GM06990 (cell line): Measurements from ENCODE around the gene PHC2.

ENCODE experiments used
- DNase-seq: peaks from one replicate; pipeline ENCODE4 v3.0.0-alpha.2; 2011; ENCODE audit not compliant: insufficient read length; ENCODE audit errors: extremely low read depth
- H3K27me3 ChIP-seq: replicated peaks from 2 replicates; pipeline ENCODE4 v1.6.0; 2011; ENCODE audit warnings: low read length; ENCODE audit not compliant: control insufficient read depth, insufficient read depth
- H3K36me3 ChIP-seq: 2 replicates; pipeline ENCODE4 v1.5.1; 2011; ENCODE audit warnings: low read length; ENCODE audit not compliant: control insufficient read depth, insufficient read depth
- H3K4me3 ChIP-seq: replicated peaks from 2 replicates; pipeline ENCODE4 v1.5.1; 2011; ENCODE audit warnings: low read depth, mild to moderate bottlenecking, control low read depth, low read length
- TF ChIP-seq, protein P1 (sequence below): IDR thresholded peaks from 2 replicates; pipeline ENCODE4 v1.5.1; 2011; ENCODE audit warnings: low read length, control low read depth, mild to moderate bottlenecking, inconsistent platforms; ENCODE audit not compliant: insufficient read depth, poor library complexity, severe bottlenecking

PHC2 gene

DNA sequence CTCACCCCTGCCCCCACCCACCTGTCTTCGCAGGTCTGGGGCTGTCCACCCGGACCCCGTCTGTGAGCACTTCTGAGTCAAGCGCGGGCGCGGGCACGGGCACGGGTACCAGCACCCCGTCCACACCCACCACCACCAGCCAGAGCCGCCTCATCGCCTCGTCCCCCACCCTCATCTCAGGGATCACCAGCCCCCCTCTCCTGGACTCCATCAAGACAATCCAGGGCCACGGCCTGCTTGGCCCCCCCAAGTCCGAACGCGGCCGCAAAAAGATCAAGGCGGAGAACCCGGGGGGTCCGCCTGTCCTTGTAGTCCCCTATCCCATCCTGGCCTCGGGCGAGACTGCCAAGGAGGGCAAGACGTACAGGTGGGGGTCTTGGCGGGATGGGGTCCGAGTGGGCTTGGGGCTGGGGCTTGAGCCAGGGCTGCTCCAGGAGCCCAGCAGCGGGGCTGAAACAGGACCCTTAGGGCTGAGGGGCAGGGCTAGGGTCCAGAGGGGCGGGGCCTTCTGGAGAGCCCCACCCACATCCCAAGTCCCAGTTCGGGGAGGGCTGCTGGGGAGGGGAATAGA lies 150.7 kb downstream of the PHC2 start:
- DNase-seq: no peak
- peaks cover 12% of the 10 kb centered on the region for H3K36me3 ChIP-seq
- no peaks in the 10 kb centered on the region for H3K27me3 ChIP-seq
- no peak overlapping the region for H3K4me3 ChIP-seq
- TF ChIP-seq, protein P1, sequence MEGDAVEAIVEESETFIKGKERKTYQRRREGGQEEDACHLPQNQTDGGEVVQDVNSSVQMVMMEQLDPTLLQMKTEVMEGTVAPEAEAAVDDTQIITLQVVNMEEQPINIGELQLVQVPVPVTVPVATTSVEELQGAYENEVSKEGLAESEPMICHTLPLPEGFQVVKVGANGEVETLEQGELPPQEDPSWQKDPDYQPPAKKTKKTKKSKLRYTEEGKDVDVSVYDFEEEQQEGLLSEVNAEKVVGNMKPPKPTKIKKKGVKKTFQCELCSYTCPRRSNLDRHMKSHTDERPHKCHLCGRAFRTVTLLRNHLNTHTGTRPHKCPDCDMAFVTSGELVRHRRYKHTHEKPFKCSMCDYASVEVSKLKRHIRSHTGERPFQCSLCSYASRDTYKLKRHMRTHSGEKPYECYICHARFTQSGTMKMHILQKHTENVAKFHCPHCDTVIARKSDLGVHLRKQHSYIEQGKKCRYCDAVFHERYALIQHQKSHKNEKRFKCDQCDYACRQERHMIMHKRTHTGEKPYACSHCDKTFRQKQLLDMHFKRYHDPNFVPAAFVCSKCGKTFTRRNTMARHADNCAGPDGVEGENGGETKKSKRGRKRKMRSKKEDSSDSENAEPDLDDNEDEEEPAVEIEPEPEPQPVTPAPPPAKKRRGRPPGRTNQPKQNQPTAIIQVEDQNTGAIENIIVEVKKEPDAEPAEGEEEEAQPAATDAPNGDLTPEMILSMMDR: no peak

DNA sequence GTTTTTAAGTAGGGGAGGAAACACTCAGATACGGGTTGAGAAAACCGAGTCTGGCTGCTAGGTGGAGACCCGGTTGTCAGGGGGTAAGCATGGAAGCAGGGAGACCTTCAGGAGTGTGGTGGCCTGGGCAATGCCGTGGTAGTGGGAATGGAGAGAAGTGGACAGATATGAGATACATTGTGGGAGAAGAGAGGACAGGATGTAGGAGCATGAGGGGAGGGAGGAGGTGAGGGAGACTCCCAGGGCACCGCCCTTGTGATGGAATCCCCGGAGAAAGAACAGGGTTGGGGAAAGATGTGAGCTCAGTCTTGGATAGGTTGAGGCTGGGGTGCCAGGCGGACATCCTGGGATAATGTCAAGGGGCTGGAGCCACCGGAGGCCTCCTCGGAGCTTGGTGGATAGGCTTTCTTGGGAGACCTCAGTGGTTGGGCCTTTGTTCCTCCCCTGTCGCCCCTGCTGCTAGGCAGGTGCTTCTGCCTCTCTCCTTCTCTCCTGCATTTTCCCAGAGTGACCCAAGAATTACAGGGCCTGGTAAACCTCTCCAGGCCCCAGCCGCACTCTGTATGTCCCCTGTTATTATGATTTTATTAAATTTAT lies 153.3 kb downstream of the PHC2 start:
- Histone ChIP-seq H3K36me3 (peaks cover 12% of the 10 kb centered on the region), H3K27me3 (no peaks in the 10 kb centered on the region), H3K4me3 (no peak overlapping the region)
- DNase-seq: no peak
- TF ChIP-seq, protein P1: no peak

DNA sequence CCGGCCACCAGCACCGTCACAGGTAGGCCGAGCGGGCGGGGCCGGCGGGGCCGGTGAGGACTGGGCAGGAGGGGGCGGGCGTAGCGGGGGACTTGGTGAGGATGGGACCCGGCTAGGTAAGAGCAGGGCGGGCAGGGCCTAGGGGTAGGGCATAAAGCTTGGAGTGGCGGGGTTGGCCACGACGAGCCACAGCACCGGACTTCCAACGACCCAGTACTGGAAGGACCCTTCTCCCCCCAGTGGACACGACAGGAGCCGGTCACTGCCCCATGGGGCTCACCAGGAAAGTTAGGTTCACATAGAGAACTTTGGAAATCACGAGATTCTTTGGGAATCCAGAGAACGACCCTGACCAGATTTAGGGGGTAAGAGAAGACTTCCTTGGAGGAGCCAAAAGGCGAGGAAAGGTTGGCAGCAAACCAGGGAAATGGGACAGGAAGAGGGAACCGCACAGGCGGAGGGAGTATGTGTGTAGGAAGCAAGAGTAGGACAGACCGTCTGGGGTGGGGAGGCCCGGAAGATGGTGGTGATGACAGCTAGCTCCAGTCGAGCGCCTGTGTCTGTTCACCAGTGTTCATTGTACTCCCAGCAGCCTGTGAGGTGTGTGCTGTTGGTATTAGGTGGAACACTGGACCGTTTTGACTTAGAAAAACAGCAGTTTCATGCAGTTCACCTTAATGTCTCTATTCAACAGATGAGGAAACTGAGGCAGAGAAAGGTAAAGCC lies 154.2 kb downstream of the PHC2 start:
- TF ChIP-seq, protein P1: no peak

DNA sequence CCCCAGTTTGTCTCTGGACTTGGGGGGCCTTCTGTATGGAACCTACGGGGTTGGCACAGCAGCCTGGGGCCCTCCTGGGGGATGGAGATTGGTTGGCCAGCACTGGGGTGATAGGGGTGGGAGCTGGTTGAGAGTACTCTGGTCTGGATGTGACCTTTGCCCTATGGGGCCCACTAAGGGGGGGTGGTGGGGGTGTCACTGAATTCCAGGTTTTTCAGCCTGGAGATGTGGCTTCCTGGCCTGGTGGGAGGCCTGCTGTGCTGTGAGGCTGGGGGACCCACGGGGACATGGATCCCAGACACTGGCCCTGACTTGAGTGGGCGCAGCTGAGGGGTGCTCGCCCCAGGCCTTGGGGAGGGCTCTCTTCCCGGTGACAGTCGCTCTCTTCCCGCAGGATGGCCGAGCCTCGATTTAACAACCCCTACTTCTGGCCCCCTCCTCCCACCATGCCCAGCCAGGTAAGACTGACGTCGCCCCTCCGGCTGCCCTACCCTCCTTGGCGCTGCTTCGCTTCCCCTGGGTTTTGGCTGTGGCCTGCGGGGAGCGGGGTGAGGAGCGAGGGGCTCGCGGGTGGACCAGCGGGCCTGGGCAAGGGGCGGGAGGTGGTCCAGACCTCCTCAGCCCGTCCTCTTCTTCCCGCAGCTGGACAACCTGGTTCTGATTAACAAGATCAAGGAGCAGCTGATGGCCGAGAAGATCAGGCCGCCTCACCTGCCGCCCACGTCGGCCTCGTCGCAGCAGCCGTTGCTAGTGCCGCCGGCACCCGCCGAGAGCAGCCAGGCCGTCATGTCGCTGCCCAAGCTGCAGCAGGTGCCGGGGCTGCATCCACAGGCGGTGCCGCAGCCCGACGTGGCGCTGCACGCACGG lies 155.0 kb downstream of the PHC2 start:
- DNase-seq: no peak
- Histone ChIP-seq H3K36me3 (peaks cover 3% of the 10 kb centered on the region), H3K27me3 (no peaks in the 10 kb centered on the region), H3K4me3 (no peak overlapping the region)
- TF ChIP-seq, protein P1: no peak

More for the DNA sequence above, 154.2 kb downstream of the PHC2 start:
- DNase-seq: no peak
- Histone ChIP-seq H3K36me3 (peaks cover 10% of the 10 kb centered on the region), H3K4me3 (no peak overlapping the region), H3K27me3 (no peaks in the 10 kb centered on the region)

DNA sequence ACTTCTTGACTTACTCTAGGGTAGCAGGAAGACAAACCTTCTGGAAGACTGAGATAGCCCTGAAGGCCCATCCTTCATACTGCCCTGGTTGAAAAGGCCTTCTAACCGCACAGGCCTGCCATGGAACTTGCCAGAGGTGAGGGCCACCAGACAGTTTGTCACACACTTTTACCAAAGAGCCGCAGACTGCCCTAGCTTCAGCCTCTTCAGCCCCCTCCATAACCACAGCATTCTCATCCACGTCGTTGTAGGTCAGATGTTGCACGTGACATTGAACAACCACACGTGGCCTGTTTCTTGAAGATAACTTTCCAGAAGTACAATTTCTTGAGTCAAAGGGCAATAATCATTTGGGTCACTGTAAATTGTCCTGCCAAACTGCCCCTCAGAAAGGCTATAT lies 155.7 kb downstream of the PHC2 start:
- Histone ChIP-seq H3K4me3 (no peak overlapping the region), H3K27me3 (no peaks in the 10 kb centered on the region), H3K36me3 (no peaks in the 10 kb centered on the region; the same call in 1 of the 2 replicates)
- TF ChIP-seq, protein P1: no peak
- DNase-seq: no peak
